Karpas-422 (cell line): ENCODE measurements around the gene OR10G8. TPM values are rescaled to one million over a fixed set of nuclear protein-coding genes. Genes with fewer than 3 reads are reported as not detected.

Experiments used
- total RNA-seq: library from RNA; depleted of rRNA; stranded (reverse); fragments of >200 nt; shearing (Covaris generic); gene quantifications from 2 replicates; pipeline ENCODE4 v1.2.3, GENCODE V29; 2014; ENCODE audit warnings: low replicate concordance; rRNA removed

The OR10G8 gene
- total RNA-seq, 1 experiment from 2014 or later, result not detected

Other genes with a start within 250 kb of the OR10G8 start
- not detected in 2 replicates for gene OR6M1, start 220.4 kb upstream of the OR10G8 start, total RNA-seq
- gene TMEM225, start 141.1 kb upstream of the OR10G8 start, total RNA-seq, result not detected in 2 replicates
- gene OR8D4, start 124.6 kb upstream of the OR10G8 start, total RNA-seq, result not detected in 2 replicates
- gene OR4D5, start 87.2 kb upstream of the OR10G8 start, total RNA-seq, result not detected in 2 replicates
- not detected in 2 replicates for gene OR6T1, start 83.0 kb upstream of the OR10G8 start, total RNA-seq
- gene OR10S1, start 49.0 kb upstream of the OR10G8 start, total RNA-seq, result not detected in 2 replicates
- not detected in 2 replicates for gene OR10G6, start 31.6 kb upstream of the OR10G8 start, total RNA-seq
- not detected in 2 replicates for gene OR10G4, start 13.8 kb upstream of the OR10G8 start, total RNA-seq
- gene OR10G9, start 3.8 kb upstream of the OR10G8 start, total RNA-seq, result not detected in 2 replicates
- gene OR10G7, start 14.5 kb downstream of the OR10G8 start, total RNA-seq, result not detected in 2 replicates
- gene VWA5A, start 88.7 kb downstream of the OR10G8 start, total RNA-seq, result not detected in 2 replicates
- not detected in 2 replicates for gene OR10D3, start 156.5 kb downstream of the OR10G8 start, total RNA-seq
- gene OR8G1, start 214.3 kb downstream of the OR10G8 start, total RNA-seq, result not detected in 2 replicates
- gene OR8G5, start 229.6 kb downstream of the OR10G8 start, total RNA-seq, result not detected in 2 replicates